HG03103 (cell line): ENCODE results near the gene PLGLB2.
"Not testable (repeated sequence)": the region's sequence is repeated elsewhere in the genome, so short reads cannot be mapped to it uniquely, and the experiment has no call there.

Experiments
- ATAC-seq: cut with Tn5 transposase; IDR thresholded peaks from one replicate; pipeline ENCODE4 v1.9.1; 2021; ENCODE audit warnings: low read depth; ENCODE audit not compliant: unreplicated experiment

PLGLB2 gene

DNA sequence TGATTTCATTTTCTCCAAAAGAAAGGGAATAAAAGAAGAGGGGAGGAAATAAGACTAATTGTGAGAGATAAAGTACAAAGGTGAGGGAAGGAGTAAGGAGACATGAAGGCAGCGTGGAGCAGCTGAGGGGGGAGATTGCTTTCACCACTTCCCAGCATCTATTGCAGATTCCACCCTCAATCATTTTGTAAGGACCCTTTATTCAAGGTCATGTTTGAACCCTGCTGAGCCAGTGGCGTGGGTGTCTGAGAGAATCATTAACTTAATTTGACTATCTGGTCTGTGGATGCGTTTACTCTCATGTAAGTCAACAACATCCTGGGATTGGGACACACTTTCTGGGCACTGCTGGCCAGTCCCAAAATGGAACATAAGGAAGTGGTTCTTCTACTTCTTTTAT is at the start of gene PLGLB2:
PLGLB2 (plus strand) TSS at position 297 of the 400 bp plus-strand sequence; CDS start at position 364, 67 bp downstream.
- ATAC-seq, result not testable (repeated sequence)

- ATAC-seq, result not testable (repeated sequence)
These were observed 43.1 kb upstream of the PLGLB2 start for GRCh38 chr2:87704572-87705323.

- ATAC-seq, result not testable (repeated sequence)
These were observed 39.5 kb upstream of the PLGLB2 start for GRCh38 chr2:87708368-87708767.

- not testable (repeated sequence) for ATAC-seq
These were observed 19.8 kb upstream of the PLGLB2 start for GRCh38 chr2:87727940-87728599.

GRCh38 chr2:87740928-87741327 is 7.0 kb upstream of the PLGLB2 start:
- ATAC-seq, result not testable (repeated sequence)

DNA sequence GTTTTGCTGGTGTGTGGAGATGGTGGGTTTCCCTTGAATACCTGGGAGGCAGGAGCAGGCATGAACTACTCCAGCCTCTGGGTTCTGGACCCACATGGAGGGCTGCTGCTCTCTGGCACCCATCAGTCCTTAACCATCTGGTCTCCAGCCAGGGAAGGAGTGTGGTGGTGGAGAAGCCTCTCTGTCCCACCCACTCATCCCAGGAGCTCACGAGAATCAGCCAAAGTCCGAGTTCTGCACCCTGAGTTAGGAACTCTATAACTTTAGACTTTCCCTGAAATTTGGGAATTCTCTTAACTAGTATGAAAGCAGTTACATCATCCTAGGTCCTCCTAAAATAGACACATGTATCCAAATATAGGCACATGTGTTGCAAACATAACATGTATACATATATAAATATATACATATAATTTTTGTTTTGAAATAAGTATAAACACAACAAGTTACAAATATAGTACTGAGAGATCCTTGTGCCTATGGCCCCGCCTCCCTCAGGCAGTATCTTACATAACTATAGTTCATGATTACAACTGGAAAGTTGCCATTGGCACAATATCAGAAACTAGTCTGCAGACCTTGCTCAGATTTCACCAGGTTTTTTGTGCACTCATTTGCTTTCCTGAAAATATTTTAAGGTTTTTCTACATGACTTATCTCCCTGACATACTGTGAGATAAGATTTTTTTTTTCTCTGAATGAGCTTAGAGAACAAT is 5.3 kb upstream of the PLGLB2 start:
- not testable (repeated sequence) for ATAC-seq

GRCh38 chr2:87743638-87744037 is 4.2 kb upstream of the PLGLB2 start:
- ATAC-seq, result not testable (repeated sequence)

DNA sequence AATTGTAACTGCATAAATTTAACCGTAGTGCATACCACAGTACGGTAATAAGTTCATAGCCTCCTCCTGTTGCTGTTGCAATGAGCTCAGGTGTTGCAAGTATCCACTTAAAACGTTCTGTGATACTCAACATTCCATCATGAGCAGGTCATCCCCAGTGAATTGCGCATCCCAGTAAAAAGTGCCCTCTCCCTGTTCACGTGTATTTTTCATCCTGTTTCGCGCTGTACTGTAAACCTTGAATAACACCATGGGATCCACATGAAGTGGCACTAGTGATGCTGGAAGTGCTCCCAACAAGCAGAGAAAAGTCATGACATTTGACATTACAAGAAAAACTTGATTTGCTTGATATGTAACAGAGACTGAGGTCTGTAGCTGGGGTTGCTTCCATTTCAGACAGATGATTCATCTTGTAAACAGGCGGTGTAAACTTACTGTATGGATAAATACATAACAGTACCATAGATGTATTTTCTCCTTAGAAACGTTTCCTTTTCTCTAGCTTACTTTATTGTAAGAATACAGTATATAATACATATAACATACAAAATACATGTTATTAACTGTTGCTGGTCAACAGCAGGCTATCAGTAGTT is 2.4 kb upstream of the PLGLB2 start:
- ATAC-seq, result not testable (repeated sequence)

DNA sequence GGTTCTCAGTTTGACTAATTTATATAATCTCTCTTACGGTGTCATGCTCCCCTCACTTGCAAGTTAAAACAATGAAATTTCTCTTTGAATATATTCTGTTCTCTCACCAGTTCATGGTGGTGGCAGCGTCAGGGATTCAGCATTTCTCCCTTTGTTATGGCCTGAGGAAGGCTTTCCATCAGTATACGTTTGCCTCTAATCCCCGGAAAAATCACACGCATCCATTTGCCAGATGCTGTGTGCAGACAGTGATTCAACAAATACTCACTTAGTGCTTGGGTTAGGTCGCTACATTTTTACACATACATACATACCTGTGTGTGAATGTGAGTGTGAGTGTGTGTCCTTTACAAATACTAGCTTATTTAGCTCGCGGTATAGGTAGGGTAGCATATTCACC is 637 bp downstream of the PLGLB2 start:
- ATAC-seq, result not testable (repeated sequence)

- ATAC-seq, result not testable (repeated sequence)
These were observed 2.7 kb downstream of the PLGLB2 start for GRCh38 chr2:87750560-87750959.

GRCh38 chr2:87754759-87755158 is 6.9 kb downstream of the PLGLB2 start:
- not testable (repeated sequence) for ATAC-seq
